Activated CD4-positive, alpha-beta T cell treated with anti-CD3 and anti-CD28 coated beads, Interleukin-2, amount 10 ng/mL, durations not matched to agents 7 days and 5 days (primary cell): ENCODE measurements around the gene GPR15LG. TPM values are rescaled to one million over a fixed set of nuclear protein-coding genes. Genes with fewer than 3 reads are reported as not detected.
A peak's percentile ranks its signal among the peaks of the same experiment; 100 is the strongest.
"Not testable (repeated sequence)": the region's sequence is repeated elsewhere in the genome, so short reads cannot be mapped to it uniquely, and the experiment has no call there.

ENCODE experiments used
- CTCF ChIA-PET: fragments of 350-600 bp; sonication (Branson Sonifier 250); formaldehyde crosslinking; loops from one replicate; lab custom pipeline; 2021; ENCODE audit warnings: antibody characterized with exemption; lab: Charles Lee
- POLR2A ChIA-PET: fragments of 350-600 bp; sonication (Branson Sonifier 250); formaldehyde crosslinking; loops from one replicate; lab custom pipeline; 2021; ENCODE audit warnings: antibody characterized with exemption; lab: Charles Lee
- DNase-seq: peaks from one replicate; pipeline ENCODE4 v3.0.0-alpha.2; 2020
- H3K27ac Mint-ChIP-seq: one replicate; pipeline ENCODE4 v1.8.0; 2021; ENCODE audit warnings: mild to moderate bottlenecking, moderate library complexity, mixed read lengths
- H3K27me3 Mint-ChIP-seq: one replicate; pipeline ENCODE4 v1.8.0; 2021; ENCODE audit warnings: mixed read lengths
- H3K36me3 Mint-ChIP-seq: one replicate; pipeline ENCODE4 v1.8.0; 2021; ENCODE audit warnings: low read depth, mixed read lengths
- H3K4me1 Mint-ChIP-seq: one replicate; pipeline ENCODE4 v1.8.0; 2021; ENCODE audit warnings: mixed read lengths
- H3K4me3 Mint-ChIP-seq: one replicate; pipeline ENCODE4 v1.8.0; 2021; ENCODE audit warnings: mild to moderate bottlenecking, moderate library complexity, mixed read lengths
- H3K9me3 Mint-ChIP-seq: one replicate; pipeline ENCODE4 v1.8.0; 2021; ENCODE audit warnings: mixed read lengths
- total RNA-seq, 2 experiments: library from RNA; stranded (reverse); gene quantifications; one replicate each; pipeline ENCODE4 v1.2.3, GENCODE V29; 2021

Gene GPR15LG
- total RNA-seq, 2 experiments from 2014 or later: not detected

DNA sequence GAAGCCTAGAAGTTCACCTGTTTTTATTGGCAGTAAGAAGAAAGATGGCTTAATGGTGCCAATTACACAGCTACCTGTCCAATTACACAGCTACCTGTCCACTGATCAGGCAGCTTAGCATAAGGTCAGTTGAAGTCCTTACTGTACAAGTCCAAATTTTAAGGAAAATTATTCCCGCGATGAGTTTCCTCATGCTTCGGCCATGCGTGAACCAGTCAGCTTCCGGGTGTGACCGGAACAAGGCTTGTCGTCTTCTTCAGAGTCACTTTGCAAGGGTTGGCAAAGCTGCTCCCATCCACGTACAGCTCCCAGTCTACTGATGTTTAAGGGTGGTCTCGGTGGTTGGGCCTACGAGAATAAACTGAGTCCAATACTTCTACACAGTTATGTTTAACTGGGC lies 5.2 kb upstream of the GPR15LG start:
- H3K27me3 Mint-ChIP-seq: peaks cover 15% of the 10 kb centered on the region
- H3K27ac Mint-ChIP-seq, H3K4me3 Mint-ChIP-seq, H3K9me3 Mint-ChIP-seq, H3K36me3 Mint-ChIP-seq, DNase-seq, POLR2A ChIA-PET, H3K4me1 Mint-ChIP-seq: not testable (repeated sequence)
- CTCF ChIA-PET: interaction anchor here (0.6 to 1.6 kb wide), 4 partner anchors 10 to 27 kb away, joined by 3 to 7 read pairs (median 4); no protein-coding TSS in a partner anchor

DNA sequence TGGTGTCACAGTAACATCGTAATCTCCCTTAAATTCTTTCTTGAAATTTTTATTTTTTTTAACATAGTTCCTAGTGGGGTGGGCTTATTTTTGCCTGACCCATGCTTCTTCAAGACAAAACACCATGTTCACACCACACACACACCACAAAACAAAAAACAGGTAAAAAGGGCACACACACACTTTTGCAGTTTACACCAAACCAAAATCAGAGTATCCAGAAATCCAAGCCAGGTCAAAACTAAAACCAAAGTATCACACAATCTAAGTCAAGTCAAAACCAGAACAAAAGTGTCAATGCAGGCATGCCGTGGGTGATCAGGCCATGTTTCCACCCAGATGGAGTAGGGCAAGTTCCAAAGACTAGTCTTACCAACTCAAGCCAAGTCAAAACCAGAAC lies 2.4 kb upstream of the GPR15LG start:
- POLR2A ChIA-PET, H3K36me3 Mint-ChIP-seq, DNase-seq, H3K27ac Mint-ChIP-seq, H3K9me3 Mint-ChIP-seq, H3K4me3 Mint-ChIP-seq, H3K4me1 Mint-ChIP-seq, CTCF ChIA-PET, H3K27me3 Mint-ChIP-seq: not testable (repeated sequence)

DNA sequence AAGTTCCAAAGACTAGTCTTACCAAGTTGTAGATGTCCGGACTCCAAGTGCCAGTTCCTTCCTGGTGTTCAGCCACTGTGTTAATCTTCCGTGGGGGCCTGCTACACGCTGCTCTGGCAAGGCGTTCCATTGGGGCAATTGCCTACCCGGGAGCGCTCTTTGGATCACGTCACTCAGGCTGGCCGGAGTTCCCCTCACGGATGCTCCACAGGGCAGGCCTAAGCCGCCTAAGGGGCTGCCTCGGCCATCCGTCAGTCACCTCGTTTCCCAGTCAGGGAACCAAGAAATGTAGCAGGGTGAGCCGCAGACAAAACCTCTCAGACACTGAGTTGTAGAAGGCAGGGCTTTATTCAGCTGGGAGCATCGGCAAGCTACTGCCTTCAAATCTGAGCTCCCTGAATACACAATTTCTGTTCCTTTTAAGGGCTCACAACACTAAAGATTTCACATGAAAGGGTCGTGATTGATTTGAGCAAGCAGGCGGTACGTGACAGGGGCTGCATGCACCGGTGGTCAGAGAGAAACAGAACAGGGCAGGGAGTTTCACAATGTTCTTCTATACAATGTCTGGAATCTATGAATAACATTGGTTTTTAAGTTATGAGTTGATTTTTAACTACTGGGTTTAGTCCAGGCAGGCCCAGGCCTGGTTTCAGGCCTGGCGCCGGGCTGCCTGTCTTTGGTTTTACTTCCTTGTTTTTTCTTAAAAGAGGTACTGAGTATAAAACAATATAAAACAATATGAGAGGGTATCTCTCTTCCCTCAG lies 1.7 kb upstream of the GPR15LG start:
- CTCF ChIA-PET, H3K27me3 Mint-ChIP-seq, H3K36me3 Mint-ChIP-seq, H3K27ac Mint-ChIP-seq, H3K4me3 Mint-ChIP-seq, POLR2A ChIA-PET, H3K4me1 Mint-ChIP-seq, H3K9me3 Mint-ChIP-seq, DNase-seq: not testable (repeated sequence)

DNA sequence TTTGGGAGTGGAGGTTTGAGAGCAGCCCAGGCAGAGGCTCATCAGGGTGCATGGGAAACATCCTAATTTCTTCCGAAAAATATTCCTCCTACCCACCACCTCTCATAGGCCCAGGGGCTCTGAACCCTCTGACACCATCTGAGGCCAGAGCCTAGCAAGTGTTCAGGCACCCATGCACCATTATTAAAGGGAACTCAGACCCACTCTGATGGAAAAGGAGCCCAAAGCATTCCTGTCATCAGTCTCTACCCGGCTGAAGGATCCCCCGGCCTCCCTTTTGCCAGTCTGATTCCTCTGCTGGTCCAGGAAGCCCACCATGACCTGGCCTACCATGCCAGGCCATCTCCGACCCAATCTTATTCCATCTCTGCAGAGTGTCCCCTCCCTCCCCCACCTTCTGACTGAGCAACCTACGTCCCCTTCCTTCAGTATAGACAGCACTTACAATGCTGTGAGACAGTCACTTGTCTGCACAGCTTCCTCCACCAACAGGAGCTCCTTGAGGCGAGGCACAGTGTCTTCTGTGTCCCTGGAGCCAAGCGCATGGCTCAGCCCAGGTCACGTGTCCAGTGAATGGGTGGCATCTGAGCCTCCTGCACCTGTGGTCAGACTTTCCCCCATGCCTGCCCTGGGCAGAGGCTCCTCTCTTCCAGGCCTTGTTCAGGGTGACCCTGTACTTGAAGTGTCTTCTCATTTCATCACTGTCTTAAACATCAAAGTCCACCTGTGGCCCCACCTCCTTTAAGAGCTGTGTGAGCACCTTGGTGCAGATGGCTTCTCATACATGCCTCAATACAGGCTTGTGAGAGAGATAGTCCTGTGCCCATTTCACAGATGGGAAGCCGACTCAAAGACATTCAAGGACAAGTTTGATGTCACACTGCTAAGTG lies 889 bp upstream of the GPR15LG start:
- no peaks in the 10 kb centered on the region for H3K36me3 Mint-ChIP-seq
- POLR2A ChIA-PET: no interaction called here
- H3K27me3 Mint-ChIP-seq: no peaks in the 10 kb centered on the region
- no peaks in the 10 kb centered on the region for H3K4me1 Mint-ChIP-seq
- CTCF ChIA-PET: interaction anchor here (1.4 kb wide), 1 partner anchor 25 kb away, joined by 4 read pairs; no protein-coding TSS in a partner anchor
- no peak for DNase-seq
- no peak overlapping the region for H3K4me3 Mint-ChIP-seq
- no peaks in the 10 kb centered on the region for H3K9me3 Mint-ChIP-seq
- no peak overlapping the region for H3K27ac Mint-ChIP-seq

DNA sequence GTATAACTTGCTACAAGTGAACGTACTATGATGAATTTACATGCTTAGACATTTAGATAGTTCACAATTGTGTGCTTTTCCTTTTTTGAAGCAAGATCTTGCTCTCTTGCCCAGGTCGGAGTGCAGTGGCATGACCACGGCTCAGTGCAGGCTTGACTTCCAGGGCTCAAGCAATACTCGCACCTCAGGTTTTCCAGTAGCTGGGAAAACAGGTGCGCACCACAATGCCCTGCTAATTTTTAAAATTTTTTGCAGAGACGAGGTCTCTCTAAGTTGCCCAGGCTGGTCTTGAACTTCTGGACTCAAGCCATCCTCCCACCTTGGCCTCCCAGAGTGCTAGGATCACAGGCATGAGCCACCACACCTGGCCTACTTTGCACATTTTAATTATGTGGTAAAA lies 1.8 kb downstream of the GPR15LG start:
- no peak overlapping the region for H3K27ac Mint-ChIP-seq
- CTCF ChIA-PET: no interaction called here
- H3K27me3 Mint-ChIP-seq: no peaks in the 10 kb centered on the region
- DNase-seq: no peak
- no peaks in the 10 kb centered on the region for H3K4me1 Mint-ChIP-seq
- H3K9me3 Mint-ChIP-seq: no peaks in the 10 kb centered on the region
- no peaks in the 10 kb centered on the region for H3K36me3 Mint-ChIP-seq
- POLR2A ChIA-PET: no interaction called here
- H3K4me3 Mint-ChIP-seq: no peak overlapping the region

DNA sequence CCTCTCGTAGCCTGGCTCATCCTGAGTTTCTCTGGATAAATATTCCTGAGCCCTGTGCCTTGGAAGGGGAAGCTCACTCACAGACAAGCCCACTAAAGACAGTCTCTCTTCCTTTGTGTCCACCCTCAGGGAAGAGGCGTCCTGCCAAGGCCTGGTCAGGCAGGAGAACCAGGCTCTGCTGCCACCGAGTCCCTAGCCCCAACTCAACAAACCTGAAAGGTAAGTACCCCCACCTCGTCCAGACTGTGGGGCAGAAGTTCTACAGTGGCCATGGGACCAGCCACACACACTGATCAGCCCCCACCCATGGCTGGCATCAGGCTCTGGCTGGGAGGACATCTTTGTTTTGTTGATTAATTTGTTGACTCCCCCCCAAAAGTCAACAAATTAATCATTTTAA lies 2.8 kb downstream of the GPR15LG start:
- Mint-ChIP-seq H3K27ac (peak overlapping the region; percentile 76), H3K36me3 (no peaks in the 10 kb centered on the region), H3K27me3 (no peaks in the 10 kb centered on the region), H3K4me3 (no peak overlapping the region), H3K9me3 (no peaks in the 10 kb centered on the region), H3K4me1 (no peaks in the 10 kb centered on the region)
- ChIA-PET POLR2A (no interaction called here), CTCF (interaction anchor here (1.6 kb wide), 1 partner anchor 18 kb away, joined by 3 read pairs; no protein-coding TSS in a partner anchor)
- no peak for DNase-seq

DNA sequence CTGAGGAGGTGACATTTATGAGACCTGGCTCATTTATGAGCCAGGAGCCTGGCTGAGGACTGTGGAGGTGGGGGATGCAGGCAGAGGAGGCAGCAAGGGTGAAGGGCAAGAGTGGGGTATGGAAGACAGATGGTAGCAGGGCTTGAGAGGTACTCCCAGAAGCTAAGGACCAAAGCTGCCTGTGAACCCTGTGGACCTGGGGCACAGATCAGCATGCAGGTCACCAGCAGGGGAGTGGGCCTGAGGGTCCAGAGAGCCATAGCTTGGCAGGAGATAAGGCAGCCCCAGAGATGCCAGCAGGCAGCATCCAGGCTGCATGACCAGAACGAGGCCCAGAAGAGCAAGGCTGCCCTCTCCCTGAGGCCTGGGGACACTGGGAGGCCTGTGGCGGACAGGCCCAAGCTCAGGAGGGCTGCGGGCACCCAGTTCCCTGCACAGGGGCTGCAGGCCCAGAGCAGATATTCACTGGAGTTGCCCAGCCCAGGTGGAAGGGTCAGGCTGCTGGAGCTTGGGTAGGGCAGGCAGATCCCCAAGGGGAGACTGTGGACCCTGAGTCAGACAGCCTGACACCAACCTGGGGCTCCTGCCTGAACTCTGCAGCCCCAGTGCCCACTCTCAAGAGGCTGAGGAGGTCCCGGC lies 3.4 kb downstream of the GPR15LG start:
- Mint-ChIP-seq H3K4me1 (no peaks in the 10 kb centered on the region), H3K27me3 (no peaks in the 10 kb centered on the region), H3K4me3 (no peak overlapping the region), H3K9me3 (no peaks in the 10 kb centered on the region), H3K36me3 (no peaks in the 10 kb centered on the region), H3K27ac (peak overlapping the region; percentile 76)
- ChIA-PET POLR2A (interaction anchor here (0.7 to 1.0 kb wide), 2 partner anchors 20 to 58 kb away, joined by 3 read pairs; no protein-coding TSS in a partner anchor), CTCF (interaction anchor here (1.0 to 1.6 kb wide), 3 partner anchors 10 to 39 kb away, joined by 3 to 5 read pairs (median 3); no protein-coding TSS in a partner anchor)
- no peak for DNase-seq

DNA sequence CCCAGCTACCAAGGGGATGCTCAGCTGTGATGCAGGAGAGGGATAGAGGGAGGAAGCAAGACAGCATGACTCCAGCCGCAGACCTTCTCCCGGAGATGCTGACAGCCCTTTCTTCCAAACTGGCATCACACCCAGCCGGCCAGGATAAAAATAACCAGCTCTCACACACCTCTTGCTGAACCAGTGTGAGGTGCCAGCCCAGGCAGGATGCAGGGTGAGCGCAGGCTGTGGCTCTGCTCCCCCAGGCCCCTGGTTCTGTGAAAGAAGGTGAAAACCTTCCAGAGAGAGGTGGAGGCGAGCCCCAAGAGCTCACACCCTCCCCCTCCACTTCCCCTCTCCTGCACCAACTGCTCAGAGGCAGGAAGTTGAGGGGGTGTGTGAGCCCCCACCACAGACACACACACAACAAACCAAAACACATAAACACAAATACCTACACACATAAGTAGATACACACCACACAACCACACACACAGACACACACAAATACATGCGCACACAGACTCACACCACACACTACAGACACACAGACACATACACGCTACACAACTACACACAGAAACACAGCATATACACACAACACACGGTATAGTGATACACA lies 4.0 kb downstream of the GPR15LG start:
- Mint-ChIP-seq H3K9me3 (no peaks in the 10 kb centered on the region), H3K4me1 (no peaks in the 10 kb centered on the region), H3K36me3 (no peaks in the 10 kb centered on the region), H3K27ac (no peak overlapping the region), H3K4me3 (no peak overlapping the region), H3K27me3 (no peaks in the 10 kb centered on the region)
- POLR2A ChIA-PET: interaction anchor here (0.7 to 1.0 kb wide), 2 partner anchors 20 to 58 kb away, joined by 3 read pairs; no protein-coding TSS in a partner anchor
- CTCF ChIA-PET: interaction anchor here (1.0 to 1.6 kb wide), 3 partner anchors 11 to 39 kb away, joined by 3 to 5 read pairs (median 3); no protein-coding TSS in a partner anchor
- DNase-seq: peak; percentile 74

DNA sequence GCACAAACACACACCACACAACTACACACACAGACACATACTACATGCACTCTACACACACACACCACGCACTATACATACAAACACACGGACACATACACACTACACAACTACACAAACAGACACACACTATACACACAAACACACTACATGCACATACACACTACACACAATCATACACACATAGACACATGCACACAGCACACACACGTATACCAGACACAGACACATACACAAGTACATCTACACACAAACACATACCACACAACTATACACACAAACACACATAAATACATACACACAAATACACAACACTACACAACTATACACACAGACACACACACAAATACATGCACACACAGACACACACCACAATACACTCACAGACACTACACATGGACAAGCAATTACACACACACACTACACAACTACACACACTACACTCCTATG lies 4.6 kb downstream of the GPR15LG start:
- Mint-ChIP-seq H3K27ac (no peak overlapping the region), H3K4me3 (no peak overlapping the region), H3K36me3 (no peaks in the 10 kb centered on the region), H3K9me3 (no peaks in the 10 kb centered on the region), H3K4me1 (no peaks in the 10 kb centered on the region), H3K27me3 (no peaks in the 10 kb centered on the region)
- DNase-seq: no peak
- ChIA-PET CTCF (interaction anchor here (1.0 to 1.6 kb wide), 3 partner anchors 11 to 40 kb away, joined by 3 to 5 read pairs (median 3); no protein-coding TSS in a partner anchor), POLR2A (interaction anchor here (1.0 kb wide), 1 partner anchor 21 kb away, joined by 3 read pairs; no protein-coding TSS in a partner anchor)

DNA sequence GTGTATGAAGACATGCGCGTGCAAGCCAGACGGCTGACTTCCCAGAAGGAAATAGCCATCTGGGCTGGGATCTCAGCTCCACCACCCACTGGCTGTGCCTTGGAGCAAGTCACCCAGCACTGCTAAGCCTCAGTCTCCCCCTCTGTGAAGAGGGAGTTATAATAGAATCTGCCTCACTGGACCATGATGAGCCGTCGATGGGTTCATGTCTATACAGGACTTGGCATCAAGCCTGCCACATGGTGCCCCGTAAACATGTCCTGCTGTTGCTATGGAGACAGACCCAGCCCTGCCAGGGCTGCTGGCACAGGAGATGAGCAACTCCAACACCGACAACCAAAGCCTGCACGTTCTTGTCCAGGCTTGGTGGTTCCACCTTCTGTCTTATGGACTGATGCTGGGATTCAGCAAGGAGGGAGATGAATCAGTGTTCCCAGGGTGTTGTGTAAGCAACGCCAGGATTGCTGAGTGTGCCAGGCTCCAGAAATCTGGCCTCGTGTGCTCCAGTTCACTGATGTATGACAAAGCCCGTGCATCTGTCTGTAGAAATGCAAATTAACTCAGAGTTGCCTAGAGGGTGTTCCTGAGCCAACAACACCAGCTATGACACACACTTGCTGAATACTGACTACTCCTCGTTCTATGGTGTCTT lies 5.6 kb downstream of the GPR15LG start:
- H3K9me3 Mint-ChIP-seq: no peaks in the 10 kb centered on the region
- no peak overlapping the region for H3K27ac Mint-ChIP-seq
- POLR2A ChIA-PET: interaction anchor here (0.6 kb wide), 1 partner anchor 8 kb away, joined by 3 read pairs; no protein-coding TSS in a partner anchor
- no peaks in the 10 kb centered on the region for H3K36me3 Mint-ChIP-seq
- CTCF ChIA-PET: no interaction called here
- no peaks in the 10 kb centered on the region for H3K27me3 Mint-ChIP-seq
- no peak overlapping the region for H3K4me3 Mint-ChIP-seq
- peak; percentile 31 for DNase-seq
- no peaks in the 10 kb centered on the region for H3K4me1 Mint-ChIP-seq

DNA sequence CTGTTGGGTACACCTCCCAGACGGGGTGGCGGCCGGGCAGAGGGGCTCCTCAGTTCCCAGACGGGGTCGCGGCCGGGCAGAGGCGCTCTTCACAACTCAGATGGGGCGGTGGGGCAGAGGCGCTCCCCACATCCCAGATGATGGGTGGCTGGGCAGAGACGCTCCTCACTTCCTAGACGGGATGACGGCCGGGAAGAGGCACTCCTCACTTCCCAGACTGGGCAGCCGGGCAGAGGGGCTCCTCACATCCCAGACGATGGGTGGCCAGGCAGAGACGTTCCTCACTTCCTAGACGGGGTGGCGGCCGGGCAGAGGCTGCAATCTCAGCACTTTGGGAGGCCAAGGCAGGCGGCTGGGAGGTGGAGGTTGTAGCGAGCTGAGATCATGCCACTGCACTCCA lies 6.8 kb downstream of the GPR15LG start:
- POLR2A ChIA-PET, CTCF ChIA-PET, H3K4me3 Mint-ChIP-seq, H3K9me3 Mint-ChIP-seq, DNase-seq, H3K27me3 Mint-ChIP-seq, H3K4me1 Mint-ChIP-seq, H3K27ac Mint-ChIP-seq, H3K36me3 Mint-ChIP-seq: not testable (repeated sequence)
